Cardiac muscle cell (in vitro differentiated cells and primary cell): ENCODE data around the gene FAM8A1. TPM values are rescaled to one million over a fixed set of nuclear protein-coding genes. Genes with fewer than 3 reads are reported as not detected.

ENCODE experiments used
- DNase-seq, 2 donors: peaks; one replicate each; pipeline versions ENCODE4 v3.0.0 to v3.0.0-alpha.2; 2010 to 2017; ENCODE audit warnings: low read depth in 1 of 2, low spot score in 1 of 2
- H3K27ac ChIP-seq: fragments of 200-600 bp; sonication (generic); 2 replicates; pipeline ENCODE4 v1.5.1; 2016
- H3K27me3 ChIP-seq: fragments of 200-600 bp; sonication (generic); 2 replicates; pipeline ENCODE4 v1.6.0; 2016; ENCODE audit warnings: control low read depth
- H3K36me3 ChIP-seq: fragments of 200-600 bp; sonication (generic); 2 replicates; pipeline ENCODE4 v1.5.1; 2016; ENCODE audit warnings: control low read depth
- H3K4me1 ChIP-seq: fragments of 200-600 bp; sonication (generic); 2 replicates; pipeline ENCODE4 v1.8.1; 2017; ENCODE audit warnings: low read depth, mild to moderate bottlenecking, mixed run types
- H3K4me3 ChIP-seq: fragments of 200-600 bp; sonication (generic); 2 replicates; pipeline ENCODE4 v1.5.1; 2016; ENCODE audit warnings: mild to moderate bottlenecking
- H3K9me3 ChIP-seq: fragments of 200-600 bp; sonication (generic); 2 replicates; pipeline ENCODE4 v1.5.1; 2017; ENCODE audit warnings: low read depth, mild to moderate bottlenecking, control low read depth
- CTCF ChIP-seq: IDR thresholded peaks from 2 replicates; pipeline ENCODE4 v1.5.1; 2012; ENCODE audit warnings: low read depth, mild to moderate bottlenecking, low read length
- polyA plus RNA-seq: library from polyadenylated mRNA; unstranded; fragments of >200 nt; fragmentation: Nextera tagmentation; extraction: Ambion mirVana; gene quantifications from 2 replicates; pipeline ENCODE4 v1.2.1, GENCODE V29; 2016
- total RNA-seq: library from RNA; depleted of rRNA; stranded (reverse); fragments of >200 nt; gene quantifications from 2 replicates; pipeline ENCODE4 v1.2.3, GENCODE V29; 2016

FAM8A1 gene
- total and polyA plus RNA-seq, 2 experiments from 2014 or later, result 18.7 to 31.9 TPM

GRCh38 chr6:17593246-17593645 lies 6.9 kb upstream of the FAM8A1 start:
- H3K9me3 ChIP-seq, result no peaks in the 10 kb centered on the region
- H3K4me1 ChIP-seq, result no peaks in the 10 kb centered on the region
- H3K4me3 ChIP-seq, result no peak overlapping the region
- no peaks in the 10 kb centered on the region for H3K36me3 ChIP-seq
- DNase-seq, result no peak
- H3K27me3 ChIP-seq, result no peaks in the 10 kb centered on the region
- no peak for TF ChIP-seq CTCF
- H3K27ac ChIP-seq, result no peak overlapping the region

- Histone ChIP-seq H3K27me3 (no peaks in the 10 kb centered on the region), H3K4me3 (no peak overlapping the region), H3K9me3 (no peaks in the 10 kb centered on the region), H3K4me1 (no peaks in the 10 kb centered on the region), H3K27ac (no peak overlapping the region), H3K36me3 (no peaks in the 10 kb centered on the region)
- TF ChIP-seq CTCF, result no peak
- DNase-seq, result no peak
Observed at GRCh38 chr6:17596085-17596484, 4.0 kb upstream of the FAM8A1 start.

- peak; percentile 44 to 77 for DNase-seq
- Histone ChIP-seq H3K27me3 (no peaks in the 10 kb centered on the region), H3K4me3 (peak overlapping the region; percentile 79), H3K27ac (peak overlapping the region; percentile 94), H3K36me3 (peaks cover 15% of the 10 kb centered on the region), H3K9me3 (no peaks in the 10 kb centered on the region), H3K4me1 (peaks cover 14% of the 10 kb centered on the region)
- TF ChIP-seq CTCF, result no peak
Observed at GRCh38 chr6:17600527-17601385, 654 bp downstream of the FAM8A1 start.

GRCh38 chr6:17601386-17601703 lies 1.2 kb downstream of the FAM8A1 start:
- H3K9me3 ChIP-seq, result no peaks in the 10 kb centered on the region
- H3K4me3 ChIP-seq, result peak overlapping the region; percentile 79
- no peaks in the 10 kb centered on the region for H3K27me3 ChIP-seq
- peaks cover 14% of the 10 kb centered on the region for H3K4me1 ChIP-seq
- no peak for TF ChIP-seq CTCF
- H3K36me3 ChIP-seq, result peaks cover 18% of the 10 kb centered on the region
- no peak for DNase-seq
- peak overlapping the region; percentile 94 for H3K27ac ChIP-seq

GRCh38 chr6:17602888-17603287 lies 2.8 kb downstream of the FAM8A1 start:
- no peak overlapping the region for H3K27ac ChIP-seq
- no peak for TF ChIP-seq CTCF
- H3K27me3 ChIP-seq, result no peaks in the 10 kb centered on the region
- peaks cover 14% of the 10 kb centered on the region for H3K4me1 ChIP-seq
- H3K9me3 ChIP-seq, result no peaks in the 10 kb centered on the region
- H3K36me3 ChIP-seq, result peaks cover 30% of the 10 kb centered on the region
- no peak for DNase-seq
- H3K4me3 ChIP-seq, result no peak overlapping the region
